Prostate gland (tissue), 2 donors: ENCODE measurements around the gene NRXN3. TPM values are rescaled to one million over a fixed set of nuclear protein-coding genes. Genes with fewer than 3 reads are reported as not detected.
"Not testable (repeated sequence)": the region's sequence is repeated elsewhere in the genome, so short reads cannot be mapped to it uniquely, and the experiment has no call there.

ENCODE experiments used
- DNase-seq: peaks from one replicate; pipeline ENCODE4 v3.0.0-alpha.2; 2019; ENCODE audit warnings: low spot score
- H3K27ac ChIP-seq, 2 donors: fragments of 200-600 bp; sonication (generic); 2 replicates each; pipeline ENCODE4 v1.5.1; 2017 to 2019
- H3K27me3 ChIP-seq: fragments of 200-600 bp; sonication (generic); replicated peaks from 2 replicates; pipeline ENCODE4 v1.5.1; 2019; ENCODE audit not compliant: insufficient read depth
- H3K36me3 ChIP-seq, 2 donors: fragments of 200-600 bp; sonication (generic); 1 replicate in 1 of 2; 2 replicates in 1 of 2; pipeline versions ENCODE4 v1.5.1 to v1.8.1; 2017 to 2019
- H3K4me1 ChIP-seq: fragments of 200-600 bp; sonication (generic); replicated peaks from 2 replicates; pipeline ENCODE4 v1.5.1; 2019
- H3K4me3 ChIP-seq, 2 donors: fragments of 200-600 bp; sonication (generic); 2 replicates each; pipeline ENCODE4 v1.5.1; 2017 to 2019
- H3K9me3 ChIP-seq: fragments of 200-600 bp; sonication (generic); 2 replicates; pipeline ENCODE4 v1.5.1; 2017
- POLR2A ChIP-seq: fragments of 450-650 bp; IDR thresholded peaks from one replicate; pipeline ENCODE4 v1.6.1; 2016; ENCODE audit warnings: antibody characterized with exemption, mild to moderate bottlenecking
- POLR2AphosphoS5 ChIP-seq: sonication (generic); formaldehyde crosslinking; IDR thresholded peaks from one replicate; pipeline ENCODE4 v1.6.1; 2017; ENCODE audit warnings: antibody characterized with exemption
- WGBS: methylation state at CpG from one replicate; pipeline ENCODE4 v1.1.5; 2018; 5-methylcytosine and 5-hydroxymethylcytosine counted together
- intact Hi-C: fragments of 100-400 bp; cut with DNase I; formaldehyde crosslinking; loops from one replicate; pipeline ENCODE4 v1.14.2; 2022
- total RNA-seq, 2 donors: library from RNA; depleted of rRNA; stranded (reverse); fragments of >200 nt; gene quantifications; one replicate each; pipeline ENCODE4 v1.1.0, GENCODE V29; 2016
- TF ChIP-seq, protein P1 (sequence below), 4 experiments: fragments of 200-600 bp in 2 of 4; fragments of 450-650 bp in 2 of 4; sonication (generic) in 2 of 4; IDR thresholded peaks; 1 replicate in 3 of 4; 2 replicates in 1 of 4; pipeline ENCODE4 v1.5.1; 2016 to 2019; ENCODE audit warnings: antibody characterized with exemption in 4 of 4, mild to moderate bottlenecking in 2 of 4, moderate library complexity in 2 of 4

The NRXN3 gene
- total RNA-seq, 2 donors from 2014 or later, result 6.6 to 8.2 TPM

DNA sequence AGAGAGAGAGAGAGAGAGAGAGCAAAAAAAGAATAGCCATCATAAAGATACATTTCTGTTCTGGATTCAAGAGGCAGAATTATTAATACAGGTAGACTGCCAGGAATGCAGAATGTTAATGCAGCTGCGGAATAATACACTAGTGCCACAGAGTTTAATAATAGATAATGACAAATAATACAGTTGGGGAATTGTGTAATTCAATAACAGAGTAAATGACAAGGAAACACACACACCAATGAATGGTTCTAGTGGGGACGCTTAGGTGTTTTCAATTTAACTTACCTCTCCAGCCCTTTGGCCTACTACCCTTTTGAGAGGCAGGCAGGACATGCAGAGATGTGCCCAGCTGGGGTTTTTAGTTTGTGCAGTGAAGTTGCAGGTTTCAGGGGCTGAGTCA lies 313.9 kb downstream of the NRXN3 start:
- no peaks in the 10 kb centered on the region for H3K4me1 ChIP-seq
- WGBS, result 65% methylated on average over 2 of the region's 2 CpGs
- no peaks in the 10 kb centered on the region for H3K36me3 ChIP-seq
- intact Hi-C loops, result no loop called here
- no peaks in the 10 kb centered on the region for H3K9me3 ChIP-seq
- no peak overlapping the region for H3K4me3 ChIP-seq
- DNase-seq, result no peak
- TF ChIP-seq POLR2AphosphoS5 (no peak), POLR2A (no peak)
- TF ChIP-seq, protein P1, sequence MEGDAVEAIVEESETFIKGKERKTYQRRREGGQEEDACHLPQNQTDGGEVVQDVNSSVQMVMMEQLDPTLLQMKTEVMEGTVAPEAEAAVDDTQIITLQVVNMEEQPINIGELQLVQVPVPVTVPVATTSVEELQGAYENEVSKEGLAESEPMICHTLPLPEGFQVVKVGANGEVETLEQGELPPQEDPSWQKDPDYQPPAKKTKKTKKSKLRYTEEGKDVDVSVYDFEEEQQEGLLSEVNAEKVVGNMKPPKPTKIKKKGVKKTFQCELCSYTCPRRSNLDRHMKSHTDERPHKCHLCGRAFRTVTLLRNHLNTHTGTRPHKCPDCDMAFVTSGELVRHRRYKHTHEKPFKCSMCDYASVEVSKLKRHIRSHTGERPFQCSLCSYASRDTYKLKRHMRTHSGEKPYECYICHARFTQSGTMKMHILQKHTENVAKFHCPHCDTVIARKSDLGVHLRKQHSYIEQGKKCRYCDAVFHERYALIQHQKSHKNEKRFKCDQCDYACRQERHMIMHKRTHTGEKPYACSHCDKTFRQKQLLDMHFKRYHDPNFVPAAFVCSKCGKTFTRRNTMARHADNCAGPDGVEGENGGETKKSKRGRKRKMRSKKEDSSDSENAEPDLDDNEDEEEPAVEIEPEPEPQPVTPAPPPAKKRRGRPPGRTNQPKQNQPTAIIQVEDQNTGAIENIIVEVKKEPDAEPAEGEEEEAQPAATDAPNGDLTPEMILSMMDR (IDR thresholded peaks at IDR 0.05), result no peak
- H3K27me3 ChIP-seq, result no peaks in the 10 kb centered on the region
- no peak overlapping the region for H3K27ac ChIP-seq

DNA sequence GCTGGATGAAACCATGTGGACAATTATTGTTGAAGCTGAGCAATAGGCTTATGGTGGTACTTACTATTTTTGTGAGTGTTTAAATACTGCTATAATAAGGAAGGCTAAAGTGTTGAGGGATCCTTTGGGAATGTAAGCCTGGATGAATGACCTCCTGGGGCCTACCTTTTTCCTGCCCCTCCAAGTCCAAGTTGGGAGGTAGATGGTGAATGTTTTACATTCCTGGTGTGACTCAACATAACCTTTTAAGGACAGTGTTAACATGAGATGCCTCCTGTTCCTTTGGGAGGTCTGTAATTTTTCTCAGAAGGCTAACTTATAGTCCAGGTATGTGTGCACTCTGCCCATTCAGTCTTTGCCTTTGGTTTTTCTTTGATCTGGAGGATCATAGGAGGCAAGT lies 315.9 kb downstream of the NRXN3 start:
- Histone ChIP-seq H3K9me3 (no peaks in the 10 kb centered on the region), H3K4me3 (no peak overlapping the region), H3K27ac (no peak overlapping the region), H3K36me3 (no peaks in the 10 kb centered on the region), H3K4me1 (no peaks in the 10 kb centered on the region), H3K27me3 (no peaks in the 10 kb centered on the region)
- intact Hi-C loops, result no loop called here
- no peak for DNase-seq
- TF ChIP-seq POLR2AphosphoS5 (no peak), POLR2A (no peak)
- TF ChIP-seq, protein P1 (IDR thresholded peaks at IDR 0.05), result no peak

DNA sequence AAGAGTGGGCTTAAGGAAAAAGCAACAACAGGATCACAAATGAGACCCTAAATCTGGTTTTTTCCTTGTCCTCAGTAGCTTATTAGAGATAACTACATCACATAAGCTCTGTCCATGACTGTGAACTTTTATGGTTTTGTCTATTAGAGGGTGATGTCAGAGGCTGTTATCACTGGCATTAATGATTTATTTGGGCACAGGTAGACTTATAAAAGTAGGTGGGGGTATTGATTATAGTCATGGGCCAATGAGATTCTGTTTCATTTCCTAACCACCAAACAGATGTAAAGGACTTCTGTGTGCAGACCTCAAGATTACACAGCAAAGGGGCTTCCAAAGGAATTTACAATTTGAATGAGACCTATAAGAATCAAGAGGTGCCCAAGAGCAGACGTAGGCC lies 316.4 kb downstream of the NRXN3 start:
- Histone ChIP-seq H3K36me3 (no peaks in the 10 kb centered on the region), H3K9me3 (no peaks in the 10 kb centered on the region), H3K4me3 (no peak overlapping the region), H3K4me1 (no peaks in the 10 kb centered on the region), H3K27me3 (no peaks in the 10 kb centered on the region), H3K27ac (no peak overlapping the region)
- 59% methylated on average over 1 of the region's 1 CpG for WGBS
- TF ChIP-seq, protein P1 (IDR thresholded peaks at IDR 0.05), result no peak
- no peak for TF ChIP-seq POLR2AphosphoS5
- TF ChIP-seq POLR2A, result no peak
- no peak for DNase-seq
- intact Hi-C loops, result no loop called here

DNA sequence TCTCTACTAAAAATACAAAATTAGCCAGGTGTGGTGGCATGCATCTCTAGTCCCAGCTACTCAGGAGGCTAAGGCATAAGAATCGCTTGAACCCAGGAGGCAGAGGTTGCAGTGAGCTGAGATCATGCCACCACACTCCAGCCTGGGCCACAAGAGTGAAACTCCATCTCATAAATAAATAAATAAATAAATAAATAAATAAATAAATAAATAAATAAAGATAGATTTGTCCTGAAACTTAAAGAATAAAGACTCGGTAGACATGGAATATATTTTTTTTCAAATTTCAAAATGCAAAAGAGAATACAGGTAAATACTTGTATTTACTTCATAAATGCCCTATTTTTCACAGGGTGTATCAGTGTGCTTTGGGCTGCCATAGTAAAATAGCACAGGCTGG lies 317.4 kb downstream of the NRXN3 start:
- WGBS, result 72% methylated on average over 2 of the region's 2 CpGs

DNA sequence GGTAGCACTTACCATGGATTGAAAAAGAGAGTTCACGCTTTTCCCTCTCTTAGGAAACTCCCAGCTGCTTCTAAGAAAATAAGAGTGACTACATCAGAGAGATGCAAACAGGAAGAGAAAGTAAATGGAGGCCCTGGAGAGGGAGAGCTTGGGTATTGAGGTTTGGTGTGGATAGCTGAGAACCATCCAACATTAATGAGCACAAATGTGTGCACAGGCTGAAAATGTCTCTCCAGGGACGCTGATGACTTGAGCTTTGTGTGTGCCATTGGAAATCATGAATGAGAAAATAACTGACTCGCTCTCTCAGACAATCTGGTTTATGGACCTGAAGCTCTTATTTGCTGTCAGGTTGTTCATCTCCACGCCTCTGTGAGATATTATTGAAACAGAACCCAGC lies 318.8 kb downstream of the NRXN3 start:
- TF ChIP-seq, protein P1 (IDR thresholded peaks at IDR 0.05), result no peak
- TF ChIP-seq POLR2A, result no peak
- no peak for TF ChIP-seq POLR2AphosphoS5
- no peaks in the 10 kb centered on the region for H3K27me3 ChIP-seq
- WGBS, result 75% methylated on average over 4 of the region's 4 CpGs

More for the DNA sequence above, 317.4 kb downstream of the NRXN3 start:
- DNase-seq, H3K27ac ChIP-seq, H3K4me1 ChIP-seq, H3K9me3 ChIP-seq, intact Hi-C loops, H3K27me3 ChIP-seq, H3K36me3 ChIP-seq, H3K4me3 ChIP-seq: not testable (repeated sequence)

More for the DNA sequence above, 318.8 kb downstream of the NRXN3 start:
- Histone ChIP-seq H3K9me3 (no peaks in the 10 kb centered on the region), H3K4me3 (no peak overlapping the region), H3K27ac (no peak overlapping the region), H3K36me3 (no peaks in the 10 kb centered on the region), H3K4me1 (no peaks in the 10 kb centered on the region)
- DNase-seq, result no peak
- intact Hi-C loops, result no loop called here
